Activated T-cell treated with anti-CD3 and anti-CD28 coated beads for 24 hours (primary cell): ENCODE data around the gene KIF1A.

Source experiments
- DNase-seq: peaks from one replicate; pipeline ENCODE4 v3.0.0-alpha.2; 2020; ENCODE audit warnings: low read depth

Gene KIF1A

GRCh38 chr2:240767341-240767740 is 52.7 kb downstream of the KIF1A start:
- no peak for DNase-seq

- no peak for DNase-seq
Observed at GRCh38 chr2:240766072-240766471, 53.9 kb downstream of the KIF1A start.

DNA sequence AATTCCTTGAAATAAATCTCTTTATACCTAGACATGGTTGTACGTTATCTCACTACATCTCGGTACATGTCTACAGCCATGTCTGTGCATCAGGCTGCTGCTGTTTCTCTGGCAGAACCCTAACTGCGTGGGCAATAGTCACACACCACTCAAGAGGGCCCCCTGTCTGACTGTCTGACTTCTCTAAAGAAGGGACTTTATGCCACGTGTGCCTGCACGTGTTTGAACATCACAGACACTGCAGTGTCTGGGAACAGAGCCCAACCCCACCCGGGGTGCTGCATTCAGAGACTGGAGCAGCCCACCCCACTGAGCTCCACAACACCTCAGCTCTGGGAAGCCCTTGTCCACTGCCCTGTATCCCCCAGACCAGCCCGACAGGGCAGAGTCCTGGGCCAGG is 55.0 kb downstream of the KIF1A start:
- DNase-seq = no peak

GRCh38 chr2:240764605-240765004 is 55.4 kb downstream of the KIF1A start:
- DNase-seq = no peak

- no peak for DNase-seq
Observed at GRCh38 chr2:240762971-240763370, 57.0 kb downstream of the KIF1A start.

DNA sequence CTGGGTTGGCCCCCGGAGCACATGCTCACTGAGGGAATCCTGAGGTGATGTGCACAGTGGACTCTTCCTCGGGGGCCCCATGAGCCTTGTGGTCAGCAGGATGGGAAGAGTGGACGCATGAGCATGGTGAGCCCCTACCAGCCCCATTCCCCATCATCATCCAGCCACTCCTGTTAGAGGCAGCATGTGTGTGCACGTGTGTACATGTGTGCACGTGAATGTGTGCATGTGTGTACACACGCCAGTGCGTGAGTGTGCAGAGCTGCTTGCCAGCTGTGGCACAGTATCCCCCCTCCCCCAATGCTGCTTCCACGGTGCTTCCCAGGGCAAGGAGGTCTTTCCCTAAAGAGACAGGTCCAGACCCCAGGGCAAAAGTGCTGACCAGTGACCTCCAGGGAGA is 57.8 kb downstream of the KIF1A start:
- no peak for DNase-seq

DNA sequence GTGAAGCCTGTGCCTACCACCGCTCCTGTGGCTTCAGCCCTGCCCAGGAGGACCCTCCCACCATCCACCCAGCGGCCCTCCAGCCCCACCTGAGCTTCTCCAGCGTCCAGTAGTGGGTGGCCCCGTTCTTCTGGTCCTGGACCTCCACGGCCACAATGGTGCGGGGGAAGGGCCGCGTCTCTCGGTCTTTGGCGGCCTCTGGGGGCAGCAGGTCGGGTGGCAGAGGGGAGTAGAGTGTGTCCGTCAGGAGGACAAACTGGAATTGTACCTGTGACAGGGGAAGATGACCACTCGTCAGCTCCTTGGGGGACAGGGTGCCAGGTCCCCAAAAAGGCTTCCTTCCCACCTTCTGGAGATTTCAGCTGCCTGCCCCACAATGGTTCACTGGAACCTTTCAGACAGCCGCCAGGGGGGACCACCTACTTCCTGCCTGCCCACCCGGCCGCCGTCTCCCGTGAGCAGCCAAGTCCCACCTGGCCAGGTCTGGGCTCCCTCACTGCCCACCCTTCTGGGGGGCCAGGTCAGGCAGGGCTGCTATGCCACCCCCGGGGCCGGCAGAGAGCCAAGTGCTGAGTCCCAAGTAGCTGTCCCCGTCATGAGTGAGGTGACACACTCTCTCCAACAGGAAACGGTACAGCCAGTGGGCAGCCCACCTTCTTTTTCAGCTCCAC is 59.3 kb downstream of the KIF1A start:
- no peak for DNase-seq

- DNase-seq = no peak
Observed at GRCh38 chr2:240760121-240760520, 59.9 kb downstream of the KIF1A start.

DNA sequence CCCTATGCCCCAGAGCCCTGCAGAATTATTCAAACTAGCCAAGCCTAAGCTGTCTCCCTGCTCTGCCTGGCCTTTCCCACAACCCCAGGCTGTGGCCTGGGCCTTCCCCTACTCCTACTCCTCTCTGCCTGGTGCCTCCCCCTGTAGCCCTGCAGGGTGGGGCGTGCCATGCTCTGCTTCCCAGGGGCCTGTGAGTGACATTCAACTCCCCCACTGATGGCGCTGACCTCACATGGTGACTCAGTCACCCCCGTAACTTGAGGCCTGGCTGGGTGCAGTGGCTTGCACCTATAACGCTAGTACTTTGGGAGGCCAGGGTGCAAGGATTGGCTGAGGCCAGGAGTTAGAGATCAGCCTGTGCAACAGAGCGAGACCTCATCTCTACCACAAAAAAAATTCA is 60.6 kb downstream of the KIF1A start:
- no peak for DNase-seq

DNA sequence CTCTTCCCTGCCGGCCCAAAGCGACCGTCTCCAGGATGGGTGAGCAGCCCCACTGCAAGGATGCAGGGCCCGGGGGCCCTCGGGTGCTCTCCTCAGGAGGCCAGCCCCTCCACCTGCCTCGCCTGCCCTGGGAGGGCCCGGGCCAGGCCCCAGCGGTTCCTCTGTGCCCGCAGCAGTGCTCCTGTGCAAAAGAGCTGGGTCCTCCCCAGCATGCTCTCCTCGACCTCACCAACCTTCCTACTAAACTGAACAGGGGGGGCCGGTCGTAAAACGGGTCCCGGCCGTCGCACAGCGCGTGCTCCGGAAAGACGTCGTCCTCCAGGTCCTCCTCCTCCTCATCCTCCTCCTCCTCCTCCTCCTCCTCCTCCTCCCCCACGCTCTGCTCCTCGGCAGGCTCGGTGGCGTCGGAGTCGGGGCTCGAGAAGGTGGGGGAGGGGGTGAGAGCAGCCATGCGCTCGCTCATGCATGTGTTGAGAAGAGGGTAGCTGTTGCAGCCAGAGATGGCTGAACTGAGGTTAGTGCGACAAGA is 62.9 kb downstream of the KIF1A start:
- DNase-seq = no peak

- DNase-seq = no peak
Observed at GRCh38 chr2:240752209-240752608, 67.8 kb downstream of the KIF1A start.

DNA sequence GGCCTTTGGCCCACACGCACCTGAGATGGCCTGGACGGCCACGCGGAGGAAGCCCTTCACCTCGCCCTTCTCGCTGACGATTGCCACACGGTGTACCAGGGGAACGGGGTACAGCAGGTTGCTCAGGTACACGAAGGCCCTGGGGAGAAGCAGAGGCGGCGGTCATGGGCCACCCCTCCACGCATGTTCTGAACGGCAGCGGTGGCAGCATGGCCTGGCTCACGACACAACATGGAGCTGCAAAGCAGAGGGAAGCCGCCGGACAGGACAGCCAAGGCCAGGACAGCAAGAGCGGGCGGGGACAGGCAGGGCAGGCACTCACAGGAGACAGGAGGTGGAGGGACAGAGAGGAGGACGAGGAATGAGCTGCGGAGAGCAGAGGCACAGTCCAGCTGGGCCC is 69.6 kb downstream of the KIF1A start:
- no peak for DNase-seq

DNA sequence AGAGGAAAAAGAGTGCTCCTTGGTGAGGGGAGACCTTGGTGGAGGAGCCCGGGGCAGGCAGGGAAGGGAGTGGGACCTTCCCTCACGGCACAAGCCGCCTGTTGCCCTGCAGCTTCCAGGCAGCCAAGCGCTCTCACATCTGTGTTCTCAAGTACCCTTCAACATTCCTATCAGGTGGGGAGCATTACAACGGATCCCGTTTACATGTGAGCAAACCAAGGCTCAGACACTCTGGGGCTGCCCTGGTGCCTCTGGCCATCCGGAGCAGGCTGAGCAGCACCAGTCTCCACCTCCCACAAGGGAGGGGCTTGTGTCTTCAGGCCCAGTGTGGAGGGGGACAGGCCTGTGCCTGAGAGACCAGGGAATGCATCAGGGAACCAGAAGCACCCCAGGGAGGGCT is 70.5 kb downstream of the KIF1A start:
- no peak for DNase-seq

DNA sequence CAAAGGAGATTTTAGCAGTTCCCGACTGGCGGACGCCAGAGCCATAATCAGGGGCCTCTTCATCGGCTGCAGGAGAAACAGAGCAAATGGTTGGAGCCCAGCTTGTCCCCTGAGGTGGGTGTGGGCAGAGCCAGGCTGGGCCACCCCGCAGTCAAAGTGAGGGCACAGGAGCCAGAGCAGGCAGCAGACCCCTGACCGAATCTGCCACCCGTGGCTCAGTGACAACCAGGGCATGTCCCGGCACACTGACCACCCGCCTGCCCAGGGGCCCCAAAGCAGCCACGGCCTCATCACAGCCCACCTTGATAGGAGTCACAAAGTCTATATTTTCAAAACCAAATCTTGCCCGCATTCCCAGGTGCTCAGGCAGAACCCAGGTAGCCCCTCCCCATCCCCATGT is 72.8 kb downstream of the KIF1A start:
- no peak for DNase-seq

DNA sequence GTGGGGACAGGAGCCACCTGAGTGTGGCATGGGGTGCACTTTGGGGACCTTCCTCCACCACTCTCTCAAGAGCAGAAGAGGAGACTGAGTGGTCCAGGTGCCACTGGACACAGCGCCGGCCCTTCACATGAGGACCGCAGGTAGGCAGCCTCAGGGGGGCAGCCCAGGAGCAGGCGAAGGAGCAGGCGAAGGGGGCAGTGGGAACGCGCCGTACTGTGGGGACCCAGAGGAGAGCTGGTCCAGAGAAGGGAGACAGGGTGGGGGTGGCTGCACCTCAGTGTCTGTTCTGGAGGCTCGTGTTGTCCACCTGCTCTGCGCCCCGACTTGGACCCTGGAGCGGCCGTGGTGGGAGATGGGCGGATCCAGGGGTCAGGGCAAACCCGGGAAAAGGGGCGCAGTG is 73.3 kb downstream of the KIF1A start:
- no peak for DNase-seq

GRCh38 chr2:240745962-240746361 is 74.1 kb downstream of the KIF1A start:
- DNase-seq = no peak

DNA sequence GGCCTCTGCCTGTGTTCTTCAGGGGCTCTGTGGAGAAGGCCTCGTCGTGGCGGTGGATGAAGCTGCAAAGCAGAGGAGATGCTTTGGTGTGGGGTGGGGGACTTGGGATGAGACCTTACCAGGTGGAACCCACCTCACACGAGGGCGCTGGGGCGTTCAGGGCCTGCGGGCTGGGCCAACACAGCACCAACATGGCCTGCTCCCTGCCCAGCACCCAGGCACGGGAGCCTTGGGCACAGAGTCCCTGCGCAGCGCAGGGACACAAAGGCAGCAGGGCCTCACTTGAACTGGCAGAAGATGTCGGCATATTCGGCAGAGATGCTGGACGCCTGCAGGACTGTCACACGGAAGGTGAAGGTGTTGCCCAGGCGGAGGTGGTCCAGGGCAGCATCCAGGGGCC is 74.6 kb downstream of the KIF1A start:
- DNase-seq = no peak

- no peak for DNase-seq
Observed at GRCh38 chr2:240742602-240743095, 77.4 kb downstream of the KIF1A start.

- DNase-seq = no peak
Observed at GRCh38 chr2:240741091-240741490, 78.9 kb downstream of the KIF1A start.

GRCh38 chr2:240739797-240740196 is 80.2 kb downstream of the KIF1A start:
- no peak for DNase-seq

DNA sequence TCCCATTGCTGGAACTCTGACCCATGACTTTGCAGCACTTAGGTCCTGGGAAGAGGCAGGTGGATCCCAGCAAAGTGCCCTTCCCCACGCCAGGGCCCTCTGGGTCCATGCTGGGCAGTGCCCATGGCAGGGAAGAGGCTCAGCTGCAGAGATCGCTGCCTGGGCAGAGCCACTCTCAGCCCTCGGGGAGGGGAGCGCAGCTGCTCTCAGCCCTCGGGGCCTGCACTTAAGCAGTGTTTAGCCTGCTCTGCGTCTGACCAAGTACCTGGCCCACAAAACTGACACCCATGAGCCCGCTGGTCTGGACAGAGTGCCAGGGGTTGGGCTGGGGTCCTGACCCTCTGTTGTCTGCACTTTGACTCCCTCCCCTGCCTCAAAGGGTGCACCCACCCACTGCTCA is 82.1 kb downstream of the KIF1A start:
- DNase-seq = no peak

DNA sequence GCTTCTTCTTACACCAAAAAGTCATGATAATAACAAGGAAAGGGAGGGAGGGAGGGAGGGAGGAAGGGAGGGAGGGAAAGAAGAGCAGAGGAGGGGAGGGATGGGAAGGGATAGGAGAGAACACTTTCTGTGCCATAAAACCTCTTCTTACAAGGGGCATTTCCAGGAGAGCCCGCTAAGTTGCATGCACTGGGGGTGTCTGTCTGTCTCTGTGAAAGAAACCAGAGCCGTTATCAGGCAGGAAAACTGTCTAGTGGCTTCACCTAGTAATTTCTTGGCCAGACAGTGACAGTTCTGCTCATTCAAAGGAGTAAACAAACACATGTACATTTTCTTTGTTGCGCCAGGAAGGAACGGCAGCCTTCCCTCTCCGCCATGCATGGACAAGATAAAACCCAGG is 82.5 kb downstream of the KIF1A start:
- DNase-seq = no peak

- DNase-seq = no peak
Observed at GRCh38 chr2:240736281-240737250, 83.5 kb downstream of the KIF1A start.
